Measurements from ENCODE around the gene IDUA. TPM values are rescaled to one million over a fixed set of nuclear protein-coding genes. Genes with fewer than 3 reads are reported as not detected.

Gene IDUA
- total and polyA plus RNA-seq, 2 of the 4 experiments (the other 2 are of a cell fraction): 0.72 to 12.5 TPM

GRCh38 chr4:1004557-1005485 is 18.0 kb downstream of the IDUA start:
- DNase-seq (no peak), ATAC-seq (ENCODE audit: low read depth) (no peak)
- Histone ChIP-seq H3K23ac (ENCODE audit: low read depth, low read length) (no peak overlapping the region), H3K9me1 (ENCODE audit: insufficient read depth, low read length) (no peaks in the 10 kb centered on the region), H3K9ac (ENCODE audit: low read depth, low read length) (no peak overlapping the region), H3K27me3 (ENCODE audit: control insufficient read depth, insufficient read depth, low read length) (peaks cover 63% of the 10 kb centered on the region), H4K5ac (ENCODE audit: low read depth, low read length) (no peak overlapping the region), H3K4me1 (ENCODE audit: control insufficient read depth, insufficient read depth, low read length) (peaks cover 9% of the 10 kb centered on the region), H3K9me3 (ENCODE audit: control insufficient read depth, insufficient read depth, low read length) (peaks cover 3% of the 10 kb centered on the region), H3K18ac (ENCODE audit: low read depth, low read length) (no peak overlapping the region), H2AK5ac (ENCODE audit: low read depth, low read length) (no peak overlapping the region), H2BK120ac (ENCODE audit: low read depth, low read length) (no peak overlapping the region), H3K79me1 (ENCODE audit: low read depth in 1 of 2, low read length in 2 of 2) (no peaks in the 10 kb centered on the region), H4K20me1 (ENCODE audit: insufficient read depth, low read length) (no peaks in the 10 kb centered on the region; the same call in 1 of the 2 replicates), H4K91ac (ENCODE audit: insufficient read depth, low read depth, low read length) (no peak overlapping the region), H3K4ac (ENCODE audit: low read depth, low read length) (no peak overlapping the region), H2AFZ (replicated peaks; ENCODE audit: low read length, poor library complexity) (peak overlapping the region; percentile 11), H2BK5ac (ENCODE audit: low read depth, low read length, poor library complexity, severe bottlenecking) (no peak overlapping the region), H3K27ac (ENCODE audit: insufficient read depth, low read length) (no peak overlapping the region), H3K4me2 (ENCODE audit: low read depth, low read length) (no peak overlapping the region), H2BK15ac (ENCODE audit: low read depth, low read length) (no peak overlapping the region), H2BK20ac (ENCODE audit: low read depth, low read length) (no peak overlapping the region), H3K36me3 (ENCODE audit: control insufficient read depth, insufficient read depth, low read length) (no peaks in the 10 kb centered on the region), H3K14ac (replicated peaks; ENCODE audit: low read depth, low read length) (no peak overlapping the region), H3K56ac (ENCODE audit: extremely low read depth, insufficient read depth, low read length) (no peak overlapping the region), H4K8ac (ENCODE audit: low read depth in 2 of 2, low read length in 2 of 2) (no peak overlapping the region), H3K4me3 (ENCODE audit: insufficient read depth, low read depth, low read length) (no peak overlapping the region), H2AK9ac (replicated peaks; ENCODE audit: low read depth, low read length, poor library complexity) (no peak overlapping the region)
- in situ Hi-C loops (cut with MboI; ENCODE audit: low sequenced_read_pairs) (no loop called here), dilution Hi-C loops (cut with HindIII; ENCODE audit: low sequenced_read_pairs, unreplicated experiment) (no loop called here), intact Hi-C loops (cut with micrococcal nuclease) (no loop called here)
- BruUV-seq (replicated peaks): no TSS peak
- ChIA-PET POLR2A (ENCODE audit: unreplicated experiment) (interaction anchor here (0.6 kb wide), 1 partner anchor 18 kb away, joined by 3 read pairs; the partner anchor contains the start of gene IDUA), CTCF (no interaction called here)
- WGBS, 2 experiments (ENCODE audit: extremely low coverage in 2 of 2, insufficient read length in 1 of 2): 70% methylated on average over 8 of the region's 25 CpGs; no CpG with 5 or more reads in 1 of the 2 experiments
- TF ChIP-seq MAFK (IDR thresholded peaks at IDR 0.05; ENCODE audit: low read depth, low read length): no peak
